HG03196 (cell line): ENCODE results near the gene AP1M1.

ENCODE experiments used
- ATAC-seq: cut with Tn5 transposase; IDR thresholded peaks from one replicate; pipeline ENCODE4 v1.9.1; 2021; ENCODE audit not compliant: unreplicated experiment

The AP1M1 gene

GRCh38 chr19:16185123-16185767 is 12.5 kb upstream of the AP1M1 start, which contains the start of gene FAM32A:
Gene FAM32A, plus strand, starts transcription at chr19:16185410. Its CDS starts 33 bp downstream, at chr19:16185443.
- ATAC-seq: peak; percentile 84

DNA sequence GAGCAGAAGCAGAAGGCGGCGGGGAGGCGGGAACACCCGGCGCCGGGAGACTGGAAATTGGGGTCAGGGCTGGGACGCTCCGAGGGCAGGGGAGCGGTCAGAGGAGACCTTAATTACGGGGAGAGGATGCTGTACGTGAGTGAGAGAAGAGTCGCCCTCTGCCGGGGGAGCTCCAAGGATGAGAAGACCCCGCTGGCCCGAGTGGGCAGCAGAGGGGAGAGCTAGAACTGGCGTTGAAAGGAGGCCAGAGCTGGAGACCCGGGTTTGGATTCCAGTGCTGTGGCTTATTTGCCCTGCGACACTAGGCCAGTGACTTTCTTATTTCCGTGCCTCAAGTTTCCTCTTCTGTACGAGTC is 12.0 kb upstream of the AP1M1 start:
- no peak for ATAC-seq

- no peak for ATAC-seq
These were observed 9.2 kb upstream of the AP1M1 start for GRCh38 chr19:16188521-16188920.

DNA sequence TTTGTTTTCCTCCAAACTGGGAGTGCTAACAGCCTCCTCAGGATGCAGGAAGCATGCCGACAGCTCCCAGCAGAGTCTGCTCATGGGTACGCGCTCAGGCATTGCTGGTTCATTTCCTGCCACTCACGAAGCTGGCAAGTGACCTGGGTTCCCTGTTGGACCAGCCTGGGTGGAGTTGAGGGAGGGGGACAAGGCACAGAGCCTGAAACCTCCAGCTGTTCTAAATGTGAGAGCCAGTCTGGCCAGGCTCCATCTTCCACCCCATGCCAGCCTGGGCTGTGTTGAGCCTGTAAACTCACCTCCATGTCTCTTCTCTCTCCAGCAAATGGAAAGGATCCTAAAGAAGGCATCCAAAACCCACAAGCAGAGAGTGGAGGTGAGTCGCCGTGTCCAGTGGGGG is 7.5 kb upstream of the AP1M1 start:
- no peak for ATAC-seq

- ATAC-seq: no peak
These were observed 7.0 kb upstream of the AP1M1 start for GRCh38 chr19:16190736-16191135.

DNA sequence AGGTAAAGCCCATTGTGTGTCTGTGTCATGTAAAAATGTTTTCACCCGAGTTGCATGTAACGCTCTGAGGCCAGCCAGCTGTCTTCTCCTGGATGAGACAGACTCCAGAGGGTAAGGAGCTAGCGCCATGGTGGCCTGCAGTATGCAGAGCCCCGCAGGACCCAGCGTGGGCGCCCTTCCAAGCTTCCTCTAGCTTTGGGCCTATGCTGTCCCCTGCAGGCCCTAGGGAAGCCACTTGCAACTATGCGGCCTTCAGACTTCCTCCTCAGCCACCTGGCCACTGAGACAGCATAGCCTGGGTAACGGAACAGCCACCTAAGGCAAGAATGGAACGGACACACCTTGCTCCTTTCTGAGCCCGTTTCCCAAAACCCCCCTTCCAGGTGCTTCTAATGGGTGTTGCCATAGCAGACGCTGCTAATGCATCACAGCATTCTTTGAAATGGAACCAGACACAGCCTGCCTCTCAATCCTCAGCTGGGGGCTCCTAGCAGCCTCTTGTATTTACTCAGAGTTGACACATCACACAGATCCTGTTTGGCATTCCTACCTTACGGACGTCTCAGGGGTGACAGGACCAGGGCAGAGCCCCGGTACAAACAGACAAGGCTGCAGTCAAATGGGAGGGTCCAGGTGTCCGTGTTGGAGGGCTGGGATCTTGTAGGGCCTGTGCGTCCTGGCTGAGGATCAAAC is 6.3 kb upstream of the AP1M1 start:
- ATAC-seq: no peak

GRCh38 chr19:16193466-16193865 is 4.2 kb upstream of the AP1M1 start:
- ATAC-seq: no peak

GRCh38 chr19:16197188-16197621 is 506 bp upstream of the AP1M1 start:
- no peak for ATAC-seq

- peak; percentile 2 for ATAC-seq
These were observed 600 bp downstream of the AP1M1 start for GRCh38 chr19:16198370-16198651.

GRCh38 chr19:16199275-16199932 is 1.7 kb downstream of the AP1M1 start:
- no peak for ATAC-seq

- no peak for ATAC-seq
These were observed 2.6 kb downstream of the AP1M1 start for GRCh38 chr19:16200038-16201010.

DNA sequence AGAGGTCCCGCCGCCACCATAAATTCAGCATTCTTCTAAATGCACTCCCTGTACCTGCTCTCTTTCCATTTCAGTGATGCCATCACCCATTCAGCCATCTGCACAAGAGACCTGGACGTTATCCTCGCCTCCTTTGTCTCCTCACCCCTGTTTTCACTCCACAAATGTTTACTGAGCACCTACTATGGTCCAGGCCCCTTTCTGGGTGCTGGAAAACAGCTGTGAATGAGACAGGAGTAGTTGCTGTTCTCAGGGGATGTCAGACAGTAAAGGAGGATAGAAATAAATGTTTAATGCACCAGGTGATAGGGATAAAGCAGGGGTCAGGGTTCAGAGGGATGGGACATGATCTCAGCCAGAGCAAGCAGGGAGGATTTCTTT is 3.3 kb downstream of the AP1M1 start:
- no peak for ATAC-seq

- no peak for ATAC-seq
These were observed 4.9 kb downstream of the AP1M1 start for GRCh38 chr19:16202320-16203255.

DNA sequence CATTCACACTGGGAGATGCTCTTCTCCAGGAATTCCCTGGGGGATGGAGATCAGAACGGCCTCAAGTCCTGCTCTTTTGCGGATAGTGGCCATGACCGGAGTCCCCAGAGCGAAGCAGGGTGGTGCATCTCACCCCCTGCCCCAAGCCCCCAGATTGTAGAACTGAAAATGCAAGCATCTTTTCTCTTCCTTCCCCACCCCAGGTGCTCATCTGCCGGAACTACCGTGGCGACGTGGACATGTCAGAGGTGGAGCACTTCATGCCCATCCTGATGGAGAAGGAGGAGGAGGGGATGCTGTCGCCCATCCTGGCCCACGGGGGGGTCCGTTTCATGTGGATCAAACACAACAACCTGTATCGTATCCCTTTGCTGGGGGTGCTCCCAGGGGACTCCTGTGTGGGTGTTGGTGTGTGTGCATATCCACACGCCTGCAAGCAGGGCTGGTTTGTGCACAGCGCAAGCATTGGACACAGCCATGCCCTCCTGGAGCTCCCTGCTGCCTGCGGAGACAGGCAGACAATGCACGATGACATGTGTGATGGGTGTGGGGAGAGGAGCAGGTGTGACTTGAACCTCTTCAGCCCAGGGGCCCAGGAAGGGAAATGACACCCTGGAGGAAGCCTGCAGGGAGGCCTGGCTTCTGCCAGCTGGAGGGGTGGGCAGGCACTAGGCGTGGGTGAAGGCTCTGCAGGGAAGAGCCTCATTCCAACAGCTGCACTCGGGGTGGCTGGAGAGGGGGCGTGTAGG is 5.7 kb downstream of the AP1M1 start:
- no peak for ATAC-seq

DNA sequence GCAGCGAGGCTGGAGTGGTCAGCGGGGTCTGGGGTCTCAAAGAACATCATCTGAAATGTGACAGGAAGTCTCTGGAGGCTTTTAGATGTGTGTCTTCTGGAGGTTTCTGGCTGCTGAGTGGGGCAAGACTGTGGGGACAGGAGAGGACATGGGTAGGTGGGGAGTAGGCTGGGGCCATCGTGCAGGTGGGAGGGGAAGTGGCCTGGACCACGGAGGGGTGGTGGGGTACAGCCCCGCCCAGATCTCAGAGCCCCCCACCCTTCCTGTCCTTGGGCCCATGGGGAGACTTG is 6.2 kb downstream of the AP1M1 start:
- ATAC-seq: no peak

DNA sequence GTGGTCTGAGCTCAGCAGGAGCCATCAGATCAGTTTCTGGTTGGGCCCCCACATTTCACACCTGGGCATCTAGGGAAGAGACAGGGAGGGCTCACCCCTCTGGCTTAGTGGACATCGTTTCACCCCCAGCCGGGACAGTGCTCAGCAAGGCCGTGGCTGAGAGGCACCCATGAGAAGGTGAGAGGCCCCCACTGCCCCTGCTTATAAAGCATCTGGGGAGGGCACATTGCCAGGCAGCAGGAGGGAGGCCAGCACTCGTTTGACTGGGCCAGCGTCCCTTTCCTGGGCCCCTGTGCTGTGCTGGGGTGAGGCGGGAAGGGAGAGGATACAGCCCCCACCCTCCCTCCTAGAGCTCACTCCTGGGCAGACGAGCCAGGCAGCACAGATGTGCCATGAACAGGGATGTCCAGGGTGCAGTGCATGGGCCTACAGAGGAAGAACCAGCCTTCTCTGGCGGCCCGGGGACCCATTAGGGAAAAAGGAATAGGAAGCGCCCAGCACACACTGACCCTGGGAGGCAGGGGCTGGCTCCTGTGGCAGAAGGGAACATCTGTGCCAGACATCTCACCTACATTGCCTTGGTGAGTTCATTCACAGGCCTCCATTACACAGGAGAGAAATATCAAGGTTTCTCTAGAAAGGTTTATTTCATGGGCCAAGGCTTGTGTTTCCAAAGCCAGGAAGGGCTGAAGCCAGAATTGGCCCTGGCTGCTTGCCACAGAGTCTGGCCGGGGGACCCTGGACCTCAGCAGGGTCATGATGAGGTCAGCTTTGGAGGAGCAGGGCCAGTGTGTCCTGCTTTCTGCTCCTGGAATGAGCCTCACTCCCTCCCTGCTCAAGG is 7.7 kb downstream of the AP1M1 start:
- no peak for ATAC-seq

DNA sequence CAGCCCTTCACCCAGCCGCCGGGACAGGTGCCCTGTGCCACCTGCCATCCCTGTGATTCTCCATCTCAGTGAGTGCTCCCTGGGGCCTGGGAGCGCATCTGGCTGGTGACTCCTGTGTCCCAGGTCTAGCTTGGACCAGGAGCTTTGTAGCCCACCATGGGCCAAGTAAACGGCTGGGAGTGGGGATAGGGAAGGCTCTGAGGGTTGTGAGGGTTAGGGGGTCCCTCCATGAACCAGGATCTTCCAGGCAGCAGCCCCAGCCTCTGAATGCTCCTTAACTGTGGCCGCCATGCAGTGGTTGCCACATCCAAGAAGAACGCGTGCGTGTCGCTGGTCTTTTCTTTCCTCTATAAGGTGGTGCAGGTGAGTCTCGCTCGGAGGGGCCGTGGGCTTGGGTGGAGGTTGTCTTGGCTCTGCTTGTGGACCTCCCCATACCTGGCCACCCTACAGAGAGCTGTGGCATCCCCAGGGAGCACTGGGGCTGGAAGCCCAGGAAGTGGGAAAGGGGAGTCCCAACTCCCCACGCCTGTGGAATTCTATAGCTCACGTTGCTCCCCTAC is 8.4 kb downstream of the AP1M1 start:
- ATAC-seq: no peak

DNA sequence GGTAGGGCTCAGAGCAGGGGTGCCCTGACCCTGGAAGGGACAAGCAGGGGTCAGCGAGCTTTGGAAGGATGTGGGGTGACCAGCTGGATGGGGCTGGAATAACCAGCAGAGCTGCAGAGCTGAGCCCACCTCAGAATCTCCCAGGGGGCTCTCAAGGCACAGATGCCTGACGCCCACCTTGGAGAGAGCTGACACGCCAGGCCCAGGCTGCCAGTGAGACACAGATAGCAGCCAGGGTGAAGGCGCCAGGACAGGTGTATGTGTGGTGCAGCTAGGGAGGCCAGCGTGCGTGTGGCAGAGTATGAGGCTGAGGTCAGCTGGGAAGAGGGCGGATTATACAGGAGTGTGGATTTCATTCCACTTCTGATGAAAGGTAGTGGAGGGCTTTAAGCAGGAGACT is 8.9 kb downstream of the AP1M1 start:
- ATAC-seq: no peak

DNA sequence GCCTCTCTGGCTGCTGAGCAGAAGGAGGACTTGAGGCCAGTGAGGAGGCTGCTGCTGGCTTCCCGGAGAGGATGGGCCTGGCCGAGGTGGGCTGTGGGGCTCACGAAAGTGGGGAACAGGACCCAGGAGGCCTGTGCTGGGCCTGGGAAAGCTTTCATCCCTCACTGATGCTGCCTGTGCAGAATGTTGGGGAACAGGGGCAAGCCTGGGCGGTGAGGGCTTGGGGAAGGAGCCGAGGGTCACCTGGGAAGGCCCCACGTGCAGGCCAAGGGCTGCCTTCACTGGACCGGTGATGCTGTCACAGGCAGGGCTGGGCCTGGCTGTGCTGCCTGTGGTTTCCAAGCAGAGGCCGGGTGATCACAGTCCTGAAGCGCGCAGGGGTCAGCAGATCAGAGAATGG is 9.4 kb downstream of the AP1M1 start:
- ATAC-seq: no peak
